H1 (cell line): ENCODE results near the gene AOAH. TPM values are rescaled to one million over a fixed set of nuclear protein-coding genes. Genes with fewer than 3 reads are reported as not detected.

Experiments
- CHD2 ChIP-seq: IDR thresholded peaks from 2 replicates; pipeline ENCODE4 v1.6.1; 2012; ENCODE audit warnings: low read length, improper control_type of control experiment
- EZH2 ChIP-seq: fragments of 200-600 bp; sonication (generic); IDR thresholded peaks from 2 replicates; pipeline ENCODE4 v1.7.1; 2012; ENCODE audit warnings: low read depth, mild to moderate bottlenecking, moderate library complexity, low read length, inconsistent platforms; ENCODE audit not compliant: severe bottlenecking
- FOSL1 ChIP-seq: IDR thresholded peaks from 2 replicates; pipeline ENCODE4 v1.6.1; 2011; ENCODE audit warnings: mild to moderate bottlenecking, low read depth, low read length, moderate library complexity; ENCODE audit not compliant: insufficient read depth
- GABPA ChIP-seq: IDR thresholded peaks from 2 replicates; pipeline ENCODE4 v1.6.1; 2011; ENCODE audit warnings: mild to moderate bottlenecking, low read length, moderate library complexity, borderline replicate concordance; ENCODE audit not compliant: insufficient read depth
- SIRT6 ChIP-seq: IDR thresholded peaks from one replicate; pipeline ENCODE4 v1.7.1; 2012; ENCODE audit warnings: low read length, inconsistent platforms
- USF2 ChIP-seq: IDR thresholded peaks from 2 replicates; pipeline ENCODE4 v1.6.1; 2011; ENCODE audit warnings: low read length, improper control_type of control experiment
- polyA plus RNA-seq, 7 experiments: library from polyadenylated mRNA; depleted of rRNA in 3 of 7; stranded (reverse) in 5 of 7; unstranded in 2 of 7; fragments of >200 nt in 5 of 7; fragments of 200-250 nt in 2 of 7; gene quantifications; 1 replicate in 5 of 7; 2 replicates in 1 of 7; 4 replicates in 1 of 7; pipeline versions ENCODE4 v1.2.1 to v1.2.3, GENCODE V29; 2011 to 2013; ENCODE audit warnings: missing spikeins in 2 of 7, mixed read lengths in 2 of 7
- total RNA-seq: library from RNA; stranded (reverse); fragmentation: NEBNext Ultra II Directional; extraction: Animal tissue kit (Norgen Biotek cat#: 25700); gene quantifications from 2 replicates; pipeline ENCODE4 v1.2.1, GENCODE V29; 2021

AOAH gene
- total and polyA plus RNA-seq, 2 of the 8 experiments (the other 6 are each of a cell fraction or from before 2014, with no cell fraction given), result 0.08 TPM; not detected in 1

DNA sequence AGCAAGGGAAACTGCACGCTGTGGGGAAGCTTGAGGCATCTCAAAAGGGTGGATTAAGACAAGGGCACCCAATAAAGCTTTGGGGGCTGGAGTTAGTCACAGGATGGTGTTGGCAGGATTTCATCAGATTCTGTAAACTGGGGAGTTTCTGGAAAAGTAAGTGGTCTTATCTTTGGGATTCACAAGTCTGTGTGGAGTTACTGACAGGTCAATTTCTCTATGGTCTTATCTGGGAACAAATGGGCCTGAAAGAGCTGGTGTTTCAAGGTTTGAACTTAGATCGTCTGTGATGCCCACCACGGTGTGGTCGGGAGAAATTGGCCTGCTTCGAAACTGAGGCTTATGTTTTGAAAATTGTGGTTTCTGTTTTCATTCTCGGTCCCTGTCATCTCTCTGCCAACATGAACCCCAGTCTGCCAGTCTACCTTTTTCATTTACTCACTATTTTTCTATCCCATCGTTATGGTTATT, 23.8 kb upstream of the AOAH start (continued):
- TF ChIP-seq FOSL1 (no peak), SIRT6 (no peak), CHD2 (no peak), GABPA (no peak), USF2 (no peak), EZH2 (no peak)
